Stimulated activated CD8-positive, alpha-beta memory T cell treated with anti-CD3 and anti-CD28 coated beads, Interleukin-7, amount 100 ng/mL, for 1 hour (primary cell): Measurements from ENCODE around the gene PTPRR.

ENCODE experiments used
- DNase-seq, 2 donors: peaks; one replicate each; pipeline ENCODE4 v3.0.0-alpha.2; 2020; ENCODE audit warnings: low read depth in 2 of 2

The PTPRR gene

DNA sequence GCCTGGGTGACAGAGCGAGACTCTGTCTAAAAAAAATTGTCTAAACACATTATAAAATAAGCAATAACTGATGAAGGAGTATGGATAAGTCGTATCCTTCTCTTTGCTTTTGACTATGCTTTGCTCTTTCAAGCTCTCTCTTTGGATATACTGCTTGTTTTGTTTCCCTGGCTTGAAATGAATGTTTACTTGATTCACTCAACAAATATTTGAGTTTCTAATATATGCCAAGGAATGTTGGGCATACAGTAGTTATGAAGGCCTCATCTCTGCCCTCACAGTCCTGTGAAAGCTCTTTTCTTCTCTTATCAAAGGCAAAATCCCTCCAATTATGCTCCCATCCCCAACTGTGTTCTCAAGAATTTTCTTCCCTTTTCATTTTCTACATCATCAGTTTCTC, 123.5 kb downstream of the PTPRR start:
- no peak for DNase-seq

DNA sequence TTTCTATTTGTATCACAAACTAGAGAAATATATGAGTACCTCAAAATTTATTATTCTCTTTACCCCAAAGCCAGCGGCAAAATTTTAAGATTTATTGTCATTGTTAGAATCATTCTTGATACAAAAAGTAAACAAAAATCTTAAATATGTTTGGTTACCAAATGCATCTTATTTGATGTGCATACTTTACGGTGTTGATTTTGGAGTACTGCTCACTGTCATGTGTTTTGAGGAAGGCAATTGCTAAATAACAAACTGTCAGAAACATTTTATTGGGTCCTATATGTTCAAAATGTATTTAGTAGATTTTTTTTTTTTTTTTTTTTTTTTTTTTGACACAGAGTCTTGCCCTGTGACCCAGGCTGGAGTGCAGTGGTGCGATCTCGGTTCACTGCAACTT, 124.9 kb downstream of the PTPRR start:
- no peak for DNase-seq

DNA sequence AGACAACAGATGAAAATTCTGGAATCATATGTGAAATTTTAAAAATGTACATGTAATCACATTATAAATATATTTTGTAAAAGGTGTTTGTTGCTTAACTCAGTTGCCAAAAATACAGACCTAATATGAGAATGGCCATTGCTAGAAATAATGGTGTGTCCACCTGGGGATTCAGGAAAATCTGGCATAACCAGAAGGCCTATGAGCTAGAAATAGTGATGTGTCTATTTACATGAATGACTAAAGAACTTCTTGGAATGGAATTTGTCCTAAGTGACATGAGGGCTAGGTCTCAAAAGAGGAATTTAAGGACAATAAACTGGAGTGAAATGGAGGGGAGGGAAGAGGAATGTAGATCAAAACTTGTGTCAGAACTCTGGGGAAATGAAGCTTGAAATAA, 126.4 kb downstream of the PTPRR start:
- DNase-seq: no peak

DNA sequence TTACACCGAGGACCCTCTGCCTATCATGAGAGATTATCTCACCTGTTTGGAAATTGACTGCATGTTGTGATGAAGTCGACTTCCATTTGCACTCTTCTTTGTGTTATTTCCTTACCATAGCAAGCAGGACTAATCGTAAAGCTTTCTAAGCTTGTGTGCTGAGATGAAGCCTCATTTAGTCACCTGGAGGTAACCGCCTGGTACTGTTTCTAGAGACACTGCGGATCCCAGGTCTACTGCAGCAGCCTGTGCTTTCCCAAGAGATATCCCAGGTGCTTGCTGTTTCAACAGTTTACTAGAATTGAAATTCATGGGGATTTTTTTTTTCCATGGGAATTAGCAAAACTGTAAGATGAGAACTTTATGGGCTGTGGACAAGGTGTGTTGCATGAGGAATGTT, 131.8 kb downstream of the PTPRR start:
- DNase-seq: no peak

DNA sequence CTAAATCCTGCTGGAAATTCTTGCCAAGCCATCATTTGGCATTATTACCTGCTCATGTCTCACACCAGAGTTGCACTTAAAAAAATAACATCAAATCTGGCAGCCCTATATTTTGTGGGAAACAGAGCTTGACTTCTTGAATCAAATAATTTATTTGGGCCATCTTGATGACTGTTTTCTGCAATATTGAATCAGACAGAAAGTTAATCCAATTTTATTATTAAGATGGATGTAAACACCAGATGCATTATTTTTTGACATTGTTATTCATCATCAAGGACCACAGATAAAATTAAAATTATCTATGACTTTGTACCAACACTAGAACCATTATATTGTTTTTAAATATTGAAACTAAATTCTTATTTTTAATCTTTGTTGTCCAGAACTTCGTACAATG, 132.9 kb downstream of the PTPRR start:
- no peak for DNase-seq

DNA sequence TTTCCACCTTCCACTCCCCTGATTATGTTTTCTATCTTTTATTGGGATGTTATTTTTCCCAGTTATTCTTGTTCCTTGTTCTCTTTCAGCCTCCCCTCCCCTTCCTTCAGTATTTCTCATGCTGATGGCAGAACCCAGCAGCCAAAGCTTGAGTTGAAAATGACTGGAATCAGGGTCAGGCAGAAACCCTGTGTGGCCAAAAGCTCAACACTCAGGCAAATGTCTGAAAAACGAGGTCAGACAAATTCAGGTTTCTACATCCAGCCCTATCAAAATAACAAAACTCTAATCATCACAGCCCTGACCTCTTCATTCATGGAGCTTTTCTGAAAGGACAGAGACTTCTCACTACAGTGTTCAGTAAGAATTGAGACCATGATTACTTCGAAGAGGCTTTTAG, 134.6 kb downstream of the PTPRR start:
- no peak for DNase-seq

DNA sequence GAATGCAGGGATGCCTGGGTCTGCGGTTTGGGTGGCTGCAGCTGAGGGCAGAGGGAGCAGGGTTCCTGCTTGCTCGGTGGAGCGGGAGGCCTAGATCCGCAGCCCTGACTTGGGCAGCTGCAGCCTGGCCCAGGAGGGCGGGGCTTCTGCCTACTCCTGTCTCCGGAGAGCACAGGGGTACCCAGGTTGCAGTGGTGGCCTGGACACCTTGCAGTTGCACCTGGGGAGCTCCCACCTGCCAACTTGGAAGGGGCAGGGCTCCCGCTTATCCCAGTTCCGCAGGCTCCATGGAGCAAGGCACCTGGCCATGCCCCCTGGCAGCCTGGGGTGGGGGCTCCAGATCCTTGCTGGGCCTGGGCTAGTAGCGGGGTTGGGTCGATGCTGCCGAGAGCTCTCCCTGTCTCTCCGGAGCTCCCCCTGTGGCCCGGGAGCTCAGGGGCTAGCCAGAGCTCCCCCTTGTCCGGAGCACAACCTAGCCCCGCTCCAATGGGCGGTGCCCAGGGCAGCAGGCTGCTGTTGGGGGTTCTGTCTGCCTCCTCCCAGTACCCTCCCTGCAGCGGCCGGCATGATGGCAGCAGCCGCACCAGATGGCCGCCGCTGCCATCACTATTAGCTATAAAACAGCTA, 136.4 kb downstream of the PTPRR start:
- no peak for DNase-seq

DNA sequence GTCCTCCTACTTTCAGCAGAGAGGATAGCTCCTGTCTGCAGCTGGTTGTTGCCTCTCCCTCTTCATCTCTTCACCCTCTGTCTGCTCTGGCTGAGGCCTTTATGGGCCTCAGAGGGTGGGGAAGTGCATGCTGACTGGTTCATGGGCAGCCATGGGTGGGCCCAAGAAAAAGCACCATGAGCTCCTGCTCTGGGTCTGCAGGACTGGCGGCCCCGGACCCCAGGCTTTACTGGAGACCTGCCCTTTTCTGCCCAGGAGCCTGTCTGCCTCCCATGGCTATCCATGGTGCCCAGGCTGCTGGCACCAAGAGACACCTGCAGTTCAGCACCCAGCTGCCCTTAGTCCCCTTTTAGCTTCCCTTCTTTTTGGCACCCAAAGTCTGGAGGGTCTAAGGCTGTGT, 137.1 kb downstream of the PTPRR start:
- DNase-seq: no peak

DNA sequence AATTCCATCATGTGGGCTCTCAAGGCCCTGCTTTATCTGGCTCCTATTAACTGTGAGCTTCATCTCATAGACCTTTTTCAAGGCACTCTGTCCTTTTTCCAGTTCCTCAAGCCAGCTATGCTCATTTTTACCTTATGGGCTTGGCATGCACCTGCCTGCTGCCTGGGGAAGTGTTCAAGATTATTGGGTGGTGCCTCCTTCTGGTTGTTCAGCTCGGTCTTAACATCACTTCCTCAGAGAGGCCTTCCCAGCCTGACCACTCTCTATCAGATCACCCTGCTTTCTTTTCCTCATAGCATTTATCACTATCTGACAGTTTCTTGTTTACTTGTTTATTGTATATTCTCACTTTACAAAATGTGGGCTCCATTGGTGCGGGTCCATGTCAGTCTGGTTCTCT, 141.3 kb downstream of the PTPRR start:
- DNase-seq: no peak

DNA sequence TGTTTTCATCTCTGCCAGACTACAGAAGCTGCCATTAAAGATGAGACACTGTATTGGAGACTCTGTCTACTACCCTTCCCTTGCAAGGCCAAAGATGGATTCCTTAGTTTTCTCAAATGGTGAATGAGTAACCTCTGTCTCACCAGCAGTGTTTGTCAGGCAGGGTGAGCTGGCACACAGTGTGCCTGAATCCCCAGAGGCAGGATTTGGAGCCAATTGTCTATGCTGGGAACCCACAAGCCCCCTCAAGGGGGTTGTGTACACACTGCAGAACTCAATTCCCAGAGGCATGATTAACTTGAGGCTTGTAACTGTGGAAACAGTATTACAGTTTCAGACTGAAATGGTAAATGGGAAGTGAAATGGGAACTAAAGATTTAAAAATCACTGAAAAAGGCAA, 146.5 kb downstream of the PTPRR start:
- DNase-seq: no peak

DNA sequence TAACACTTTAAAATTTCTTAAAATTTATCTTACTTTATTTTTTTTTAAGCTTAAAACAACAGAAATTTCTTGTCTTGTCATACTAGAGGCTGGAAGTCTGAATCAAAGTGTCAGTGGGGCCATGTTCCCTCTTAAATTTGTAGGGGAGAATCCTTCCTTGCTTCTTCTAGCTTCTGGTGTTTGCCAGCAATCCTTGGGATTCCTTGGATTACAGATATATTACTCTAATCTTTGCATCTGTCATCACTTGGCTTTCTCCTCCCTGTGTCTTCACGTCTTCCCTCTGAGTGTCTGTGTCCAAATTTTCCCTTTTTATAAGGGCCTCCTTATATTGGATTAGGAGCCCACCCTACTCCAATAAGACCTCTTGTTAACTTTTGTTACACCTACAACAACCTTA, 147.7 kb downstream of the PTPRR start:
- no peak for DNase-seq

DNA sequence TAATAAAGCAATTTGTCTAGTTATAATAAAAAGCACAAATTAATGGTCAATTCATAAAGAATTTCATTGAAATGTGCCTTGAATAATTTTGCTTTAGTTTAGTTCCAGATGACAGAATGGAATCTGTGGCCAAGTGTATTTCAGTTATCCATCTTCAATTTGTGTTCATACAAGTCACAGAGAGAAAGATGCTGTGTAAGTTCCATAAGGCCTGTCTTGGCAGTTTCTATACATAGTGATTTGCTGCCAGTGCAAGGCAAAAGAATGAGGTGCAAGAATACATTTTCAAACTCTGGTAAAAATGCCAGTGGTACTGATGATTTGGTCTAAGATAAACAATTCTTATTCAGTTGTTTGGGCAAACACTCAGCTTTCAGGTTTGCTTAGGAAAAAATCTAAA, 149.0 kb downstream of the PTPRR start:
- no peak for DNase-seq

DNA sequence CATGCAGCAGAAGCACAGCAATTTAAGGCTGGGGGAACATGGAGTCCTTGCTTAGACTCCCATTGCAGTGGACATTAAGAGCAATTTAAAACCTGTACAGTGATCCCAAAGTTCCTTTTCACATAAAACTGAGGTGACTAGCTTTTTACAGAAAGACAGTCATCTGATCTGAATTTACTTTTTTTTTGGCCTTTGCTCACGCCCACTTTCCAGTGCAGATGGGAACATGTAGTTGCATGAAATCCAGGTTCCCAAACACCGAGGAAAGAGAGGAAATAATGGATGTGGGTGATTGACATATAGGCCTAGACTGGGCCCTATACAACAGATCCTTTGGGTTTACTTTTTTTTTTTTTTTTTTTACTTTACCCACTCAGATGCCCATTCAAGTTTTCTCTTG, 156.9 kb downstream of the PTPRR start:
- DNase-seq: no peak

DNA sequence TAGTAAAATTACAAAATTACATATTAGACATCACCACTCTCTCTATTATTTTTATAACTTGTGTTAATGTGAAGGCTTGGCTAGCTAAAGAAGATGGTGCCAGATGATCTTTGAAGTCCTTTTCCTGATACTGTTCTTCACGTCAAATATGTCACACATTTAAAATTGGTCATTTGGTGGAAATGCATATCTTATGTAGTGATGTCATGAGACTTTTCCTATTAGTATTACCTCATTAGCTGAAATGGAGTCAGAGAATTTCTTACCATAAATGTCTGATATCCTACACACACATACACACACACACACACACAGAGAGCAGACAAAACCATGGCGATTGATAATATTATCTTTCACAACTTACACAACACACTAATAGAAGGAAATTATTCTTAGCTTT, 158.5 kb downstream of the PTPRR start:
- DNase-seq: no peak

DNA sequence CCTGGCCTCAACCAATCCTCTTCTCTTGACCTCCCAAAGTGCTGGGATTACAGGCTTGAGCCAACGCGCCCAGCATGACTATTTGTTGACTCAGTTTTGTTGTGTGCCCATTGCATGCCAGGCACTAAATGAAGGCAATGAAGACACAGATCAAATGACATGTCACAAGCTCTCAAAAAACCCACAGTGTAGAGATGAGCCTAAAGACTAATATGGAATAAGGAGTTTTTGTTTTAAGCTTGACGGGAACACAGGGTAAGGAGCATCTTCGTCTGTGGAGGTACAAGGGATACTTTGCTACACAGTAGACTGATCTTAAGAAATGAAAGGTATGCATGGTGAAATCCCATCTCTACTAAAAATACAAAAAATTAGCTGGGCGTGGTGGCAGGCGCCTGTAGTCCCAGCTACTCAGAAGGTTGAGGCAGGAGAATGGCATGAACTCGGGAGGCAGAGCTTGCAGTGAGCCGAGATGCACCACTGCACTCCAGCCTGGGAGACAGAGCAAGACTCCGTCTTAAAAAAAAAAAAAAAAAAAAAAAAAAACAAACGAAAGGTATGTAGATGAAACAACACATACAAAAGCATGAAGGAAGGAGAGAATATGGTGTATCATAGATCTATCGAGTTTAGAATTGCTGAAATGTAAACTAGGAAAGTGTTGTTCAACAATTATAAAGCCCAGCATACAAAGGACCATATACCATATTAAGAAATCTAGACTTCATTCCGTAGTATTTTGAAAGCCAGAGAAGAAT, 161.2 kb downstream of the PTPRR start:
- no peak for DNase-seq

DNA sequence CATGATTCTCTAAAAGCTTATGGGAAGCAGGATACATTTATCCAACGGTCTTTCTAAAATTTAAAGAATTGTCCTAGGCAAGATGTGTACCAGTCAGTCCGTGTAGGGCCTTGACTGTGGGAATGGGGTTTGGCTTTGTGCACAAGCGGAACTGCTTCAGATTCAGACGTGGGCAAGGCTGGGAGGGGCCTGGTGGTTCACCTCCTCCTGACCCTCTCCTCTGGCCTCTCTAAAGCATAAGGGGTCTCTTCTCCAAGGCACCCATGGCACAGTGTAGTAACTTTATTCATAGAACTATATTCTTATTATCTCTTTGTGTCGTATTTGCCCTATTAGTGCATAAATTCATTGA, 162.1 kb downstream of the PTPRR start:
- no peak for DNase-seq

DNA sequence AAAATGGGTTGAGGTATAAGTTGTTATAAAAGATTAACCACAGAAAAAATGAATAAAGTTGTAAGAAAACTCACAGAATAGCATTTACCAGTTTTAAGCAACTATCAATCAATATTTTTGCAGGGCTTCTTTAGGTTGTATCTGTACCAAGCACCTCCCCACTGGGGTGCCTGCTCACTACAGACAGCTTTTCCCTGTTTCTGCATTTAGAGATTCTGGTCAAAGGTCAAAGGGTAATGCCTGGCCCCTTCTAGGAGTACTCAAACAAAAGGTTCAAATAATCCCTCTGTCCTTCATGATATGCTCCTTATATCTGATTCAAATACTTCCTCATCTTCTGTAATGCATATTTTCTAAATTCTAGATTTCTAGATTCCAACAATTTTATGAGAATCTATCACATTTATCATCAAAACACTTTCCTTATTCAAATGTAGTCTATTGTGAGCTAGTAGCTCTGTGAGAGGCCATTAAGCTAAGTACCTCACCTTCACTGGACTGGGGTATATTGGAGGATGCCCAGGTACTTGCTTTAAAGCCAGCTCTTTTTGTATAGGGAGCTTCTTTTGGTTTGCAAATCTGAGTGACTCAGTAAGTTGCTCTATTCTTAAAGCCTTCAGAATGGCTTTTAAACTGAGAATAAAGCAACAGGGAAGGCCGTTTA, 162.6 kb downstream of the PTPRR start:
- DNase-seq: no peak

DNA sequence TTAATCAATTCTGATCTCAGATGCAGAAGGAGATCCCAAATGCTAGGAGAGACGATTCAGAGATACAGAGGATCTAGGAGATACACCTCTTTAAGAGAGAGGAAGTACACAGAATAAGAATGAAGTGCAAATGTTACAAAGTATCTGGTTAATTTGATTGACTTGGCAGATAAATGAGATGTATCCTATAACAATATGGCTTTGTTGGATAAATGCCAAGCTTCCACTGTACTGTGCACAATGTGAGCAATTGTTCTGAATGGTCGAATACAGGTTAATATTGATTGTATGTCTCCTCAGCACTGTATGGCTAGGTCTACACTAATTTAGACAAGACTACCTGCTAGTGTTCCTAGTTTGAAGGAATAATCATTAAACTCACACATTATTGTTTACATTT, 163.7 kb downstream of the PTPRR start:
- DNase-seq: no peak

DNA sequence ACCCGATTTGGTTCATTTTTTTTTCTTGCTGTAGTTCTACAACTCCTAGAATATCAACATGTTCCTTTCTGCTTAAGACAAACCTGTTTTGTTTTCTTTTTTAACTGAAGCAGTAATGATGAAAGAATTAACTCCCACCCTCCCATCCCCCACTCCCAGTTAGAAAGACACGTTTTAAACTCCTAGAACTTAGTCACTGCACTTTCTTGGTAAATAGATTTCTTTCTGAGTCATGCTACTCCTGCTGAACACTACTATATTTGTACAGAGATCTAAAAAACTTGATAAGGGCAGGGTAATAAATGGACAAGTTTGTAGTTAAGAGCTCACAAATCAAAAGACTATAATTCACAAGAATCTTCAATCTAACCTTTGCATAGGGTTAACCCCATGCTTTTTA, 164.4 kb downstream of the PTPRR start:
- DNase-seq: no peak

DNA sequence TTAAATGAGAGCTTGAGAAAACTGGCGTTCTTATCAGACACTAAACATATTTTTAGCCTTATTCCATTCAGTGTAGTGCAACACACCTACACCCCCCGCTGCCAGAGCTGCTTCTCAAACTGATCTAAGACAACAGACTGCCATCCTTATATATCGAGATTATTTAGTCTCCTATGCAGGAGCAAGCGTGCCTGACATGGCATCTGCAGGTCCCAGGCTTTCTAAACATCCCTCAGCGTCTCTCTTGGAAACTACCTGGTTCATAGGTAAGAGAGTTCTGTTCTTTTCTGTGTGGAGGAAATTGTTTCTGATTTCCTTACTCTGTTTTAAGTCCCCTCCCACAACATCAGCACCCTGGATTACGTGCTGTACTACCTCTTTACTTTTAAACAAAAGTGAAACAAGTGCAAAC, 166.2 kb downstream of the PTPRR start:
- DNase-seq: no peak

DNA sequence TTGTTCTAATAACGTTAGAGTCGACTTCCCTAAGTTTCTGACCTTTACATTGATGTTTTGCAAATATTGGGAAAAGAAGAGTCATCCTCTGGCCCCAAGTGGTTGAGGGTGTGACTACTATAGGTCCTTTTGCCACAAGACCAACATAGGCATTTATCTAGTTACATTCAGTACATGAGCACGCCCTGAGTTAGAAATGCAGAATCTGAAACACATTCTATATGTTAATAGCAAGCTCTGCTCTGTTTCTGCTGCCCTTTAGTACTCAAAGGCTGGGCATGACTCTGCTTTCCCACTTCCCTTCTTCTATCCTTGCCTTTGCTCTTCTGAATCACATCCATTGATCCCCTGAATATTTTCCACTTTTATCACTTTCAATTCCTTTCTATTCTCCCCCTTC, 168.2 kb downstream of the PTPRR start:
- DNase-seq: no peak

DNA sequence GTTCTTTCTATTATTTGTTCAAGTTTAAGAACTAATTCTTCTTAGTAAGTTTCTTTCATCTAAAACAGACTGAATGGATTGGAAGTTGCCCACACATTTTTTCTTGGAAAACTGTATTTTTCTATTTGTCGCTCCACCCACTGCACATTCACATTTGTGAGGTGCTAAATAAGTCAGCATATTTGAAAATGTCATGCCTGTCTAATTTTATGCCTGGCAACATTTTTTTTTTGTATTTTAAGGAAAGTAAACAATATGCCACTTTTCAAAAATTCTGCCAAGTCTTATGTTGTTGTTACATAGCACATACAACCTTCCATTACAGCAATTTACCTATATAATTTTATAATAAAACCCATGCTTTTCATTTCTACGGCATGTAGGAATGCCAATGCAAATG, 170.6 kb downstream of the PTPRR start:
- DNase-seq: no peak

DNA sequence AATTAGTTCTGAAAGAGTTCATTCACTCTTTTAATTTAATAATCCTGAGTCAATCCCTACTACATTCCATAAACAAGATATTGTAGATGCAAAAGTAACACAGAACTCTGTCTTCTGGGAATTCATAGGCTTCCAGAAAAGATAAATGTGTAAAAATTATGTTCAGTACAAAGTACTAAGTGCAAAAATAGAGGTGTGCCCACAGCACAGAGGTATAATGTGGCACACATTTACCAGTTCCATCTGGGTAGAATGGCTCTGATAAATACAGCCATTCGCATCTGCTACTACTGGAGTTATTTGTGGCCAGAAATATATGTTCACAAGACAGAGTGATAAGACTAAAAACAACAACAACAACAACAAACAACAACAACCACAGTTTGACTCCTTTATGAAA, 171.7 kb downstream of the PTPRR start:
- DNase-seq: no peak
